Colonic mucosa (tissue), 4 donors: ENCODE results near the gene DOCK8. TPM values are rescaled to one million over a fixed set of nuclear protein-coding genes. Genes with fewer than 3 reads are reported as not detected.

Experiments used
- DNase-seq: peaks from one replicate; pipeline ENCODE4 v3.0.0-alpha.2; 2020
- H3K27ac ChIP-seq: fragments of 200-600 bp; one replicate; pipeline ENCODE4 v1.8.0; 2021
- H3K27me3 ChIP-seq: fragments of 200-600 bp; one replicate; pipeline ENCODE4 v1.8.0; 2021
- H3K36me3 ChIP-seq: fragments of 200-600 bp; one replicate; pipeline ENCODE4 v1.8.0; 2021
- H3K4me1 ChIP-seq: fragments of 200-600 bp; one replicate; pipeline ENCODE4 v1.8.0; 2021; ENCODE audit warnings: mild to moderate bottlenecking
- H3K4me3 ChIP-seq: fragments of 200-600 bp; one replicate; pipeline ENCODE4 v1.8.0; 2021
- H3K9ac ChIP-seq, 2 donors: one replicate each; pipeline ENCODE4 v1.7.0; 2013; ENCODE audit warnings: control low read depth in 2 of 2, low read depth in 2 of 2, low read length in 2 of 2
- H3K9me3 ChIP-seq: fragments of 200-600 bp; one replicate; pipeline ENCODE4 v1.8.0; 2021
- CTCF ChIP-seq: fragments of 200-600 bp; IDR thresholded peaks from one replicate; pipeline ENCODE4 v1.8.0; 2022; ENCODE audit warnings: antibody characterized with exemption, mild to moderate bottlenecking
- intact Hi-C: fragments of 100-400 bp; cut with DNase I; formaldehyde crosslinking; loops from one replicate; pipeline ENCODE4 v1.14.1; 2022
- total RNA-seq, 2 donors: library from RNA; stranded (reverse); fragmentation: NEBNext Ultra II Directional in 1 of 2; extraction: Animal tissue kit (Norgen Biotek cat#: 25700) in 1 of 2; gene quantifications; one replicate each; pipeline ENCODE4 v1.2.1, GENCODE V29; 2021
- donor health status: healthy.
- donor health status: DM: no; HTN: no; CAD: no.
- donor health status: DM: no; HTN: no; CAD: no.

Gene DOCK8
- total RNA-seq, 2 donors from 2014 or later = 5.8 to 7.1 TPM

- Histone ChIP-seq H3K4me1 (no peaks in the 10 kb centered on the region), H3K4me3 (no peak overlapping the region), H3K9ac (no peak overlapping the region), H3K27ac (no peak overlapping the region), H3K27me3 (no peaks in the 10 kb centered on the region), H3K9me3 (no peaks in the 10 kb centered on the region), H3K36me3 (no peaks in the 10 kb centered on the region)
- TF ChIP-seq CTCF = no peak
- intact Hi-C loops = no loop called here
- no peak for DNase-seq
Measured at GRCh38 chr9:372128-372527, 157.5 kb downstream of the DOCK8 start.

GRCh38 chr9:373759-374206 lies 159.1 kb downstream of the DOCK8 start:
- no peak for DNase-seq
- H3K9ac ChIP-seq = no peak overlapping the region
- no peaks in the 10 kb centered on the region for H3K9me3 ChIP-seq
- intact Hi-C loops = no loop called here
- H3K4me1 ChIP-seq = no peaks in the 10 kb centered on the region
- H3K4me3 ChIP-seq = no peak overlapping the region
- no peaks in the 10 kb centered on the region for H3K27me3 ChIP-seq
- TF ChIP-seq CTCF = no peak
- no peak overlapping the region for H3K27ac ChIP-seq
- H3K36me3 ChIP-seq = no peaks in the 10 kb centered on the region

GRCh38 chr9:374736-375135 lies 160.1 kb downstream of the DOCK8 start:
- no peak overlapping the region for H3K9ac ChIP-seq
- H3K27me3 ChIP-seq = no peaks in the 10 kb centered on the region
- no peaks in the 10 kb centered on the region for H3K36me3 ChIP-seq
- H3K9me3 ChIP-seq = no peaks in the 10 kb centered on the region
- no peak overlapping the region for H3K27ac ChIP-seq
- TF ChIP-seq CTCF = no peak
- no peaks in the 10 kb centered on the region for H3K4me1 ChIP-seq
- no peak overlapping the region for H3K4me3 ChIP-seq
- no peak for DNase-seq
- intact Hi-C loops = no loop called here

GRCh38 chr9:376115-376514 lies 161.4 kb downstream of the DOCK8 start:
- no peak for DNase-seq
- Histone ChIP-seq H3K9ac (no peak overlapping the region), H3K27ac (no peak overlapping the region), H3K4me3 (no peak overlapping the region), H3K27me3 (no peaks in the 10 kb centered on the region), H3K4me1 (no peaks in the 10 kb centered on the region), H3K9me3 (no peaks in the 10 kb centered on the region), H3K36me3 (no peaks in the 10 kb centered on the region)
- TF ChIP-seq CTCF = no peak
- intact Hi-C loops = no loop called here

GRCh38 chr9:378263-378662 lies 163.6 kb downstream of the DOCK8 start:
- Histone ChIP-seq H3K9ac (no peak overlapping the region), H3K4me3 (no peak overlapping the region), H3K9me3 (no peaks in the 10 kb centered on the region), H3K27ac (no peak overlapping the region), H3K4me1 (no peaks in the 10 kb centered on the region), H3K27me3 (no peaks in the 10 kb centered on the region), H3K36me3 (no peaks in the 10 kb centered on the region)
- intact Hi-C loops = no loop called here
- no peak for DNase-seq
- TF ChIP-seq CTCF = no peak

GRCh38 chr9:382383-382782 lies 167.7 kb downstream of the DOCK8 start:
- Histone ChIP-seq H3K4me3 (no peak overlapping the region), H3K4me1 (no peaks in the 10 kb centered on the region), H3K9me3 (no peaks in the 10 kb centered on the region), H3K27me3 (no peaks in the 10 kb centered on the region), H3K27ac (no peak overlapping the region), H3K36me3 (no peaks in the 10 kb centered on the region), H3K9ac (no peak overlapping the region)
- intact Hi-C loops = no loop called here
- DNase-seq = no peak
- TF ChIP-seq CTCF = no peak
